HG03103 (cell line): Measurements from ENCODE around the gene OOSP3.
"Not testable (repeated sequence)": the region's sequence is repeated elsewhere in the genome, so short reads cannot be mapped to it uniquely, and the experiment has no call there.

Experiments used
- ATAC-seq: cut with Tn5 transposase; IDR thresholded peaks from one replicate; pipeline ENCODE4 v1.9.1; 2021; ENCODE audit warnings: low read depth; ENCODE audit not compliant: unreplicated experiment

OOSP3 gene

GRCh38 chr11:59872076-59872475 lies 6.5 kb upstream of the OOSP3 start:
- no peak for ATAC-seq

- ATAC-seq, result no peak
Observed at GRCh38 chr11:59875856-59876519, 2.6 kb upstream of the OOSP3 start.

- no peak for ATAC-seq
Observed at GRCh38 chr11:59877325-59877724, 1.3 kb upstream of the OOSP3 start.

GRCh38 chr11:59877784-59878183 lies 798 bp upstream of the OOSP3 start:
- ATAC-seq, result no peak

- ATAC-seq, result no peak
Observed at GRCh38 chr11:59879567-59879966, 985 bp downstream of the OOSP3 start.

- no peak for ATAC-seq
Observed at GRCh38 chr11:59883597-59883996, 5.0 kb downstream of the OOSP3 start.

GRCh38 chr11:59887156-59887555 lies 8.6 kb downstream of the OOSP3 start:
- ATAC-seq, result not testable (repeated sequence)

GRCh38 chr11:59891781-59892181 lies 13.2 kb downstream of the OOSP3 start:
- ATAC-seq, result no peak

GRCh38 chr11:59894616-59895015 lies 16.0 kb downstream of the OOSP3 start:
- no peak for ATAC-seq

GRCh38 chr11:59898046-59898445 lies 19.5 kb downstream of the OOSP3 start:
- no peak for ATAC-seq

GRCh38 chr11:59898650-59899049 lies 20.1 kb downstream of the OOSP3 start:
- no peak for ATAC-seq

GRCh38 chr11:59899532-59899931 lies 20.9 kb downstream of the OOSP3 start:
- ATAC-seq, result no peak

GRCh38 chr11:59900366-59901126 lies 22.0 kb downstream of the OOSP3 start:
- no peak for ATAC-seq

- no peak for ATAC-seq
Observed at GRCh38 chr11:59901306-59901705, 22.7 kb downstream of the OOSP3 start.

- not testable (repeated sequence) for ATAC-seq
Observed at GRCh38 chr11:59903569-59903968, 25.0 kb downstream of the OOSP3 start.

- no peak for ATAC-seq
Observed at GRCh38 chr11:59918480-59918879, 39.9 kb downstream of the OOSP3 start.

- no peak for ATAC-seq
Observed at GRCh38 chr11:59918987-59919589, 40.5 kb downstream of the OOSP3 start.

- ATAC-seq, result no peak
Observed at GRCh38 chr11:59923813-59924212, 45.2 kb downstream of the OOSP3 start.

GRCh38 chr11:59931688-59932087 lies 53.1 kb downstream of the OOSP3 start:
- no peak for ATAC-seq

GRCh38 chr11:59938132-59938531 lies 59.5 kb downstream of the OOSP3 start, which contains the start of gene OOSP1:
OOSP1 (plus strand) TSS chr11:59938432; CDS start chr11:59938455, 23 bp downstream.
- no peak for ATAC-seq

- ATAC-seq, result no peak
Observed at GRCh38 chr11:59938718-59939117, 60.1 kb downstream of the OOSP3 start.

- ATAC-seq, result no peak
Observed at GRCh38 chr11:59939482-59939881, 60.9 kb downstream of the OOSP3 start.
